OCI-LY7 (cell line): Measurements from ENCODE around the gene HLA-DMA. TPM values are rescaled to one million over a fixed set of nuclear protein-coding genes. Genes with fewer than 3 reads are reported as not detected.
A peak's percentile ranks its signal among the peaks of the same experiment; 100 is the strongest.

Experiments used
- Bru-seq: library from RNA; stranded (reverse); fragments of 400-500 nt; gene quantifications from one replicate; lab custom pipeline; 2021; lab: Mats Ljungman, UMichigan
- BruChase-seq, 2 experiments: library from RNA; stranded (reverse); fragments of 400-500 nt; gene quantifications; one replicate each; lab custom pipeline; 2021; lab: Mats Ljungman, UMichigan
- BruUV-seq: library from RNA; stranded (reverse); fragments of 400-500 nt; replicated peaks from 2 replicates; lab custom pipeline; 2021; lab: Mats Ljungman, UMichigan
- CTCF ChIA-PET: fragments of 300-600 bp; sonication (Branson Sonifier 250); formaldehyde crosslinking; loops from one replicate; lab custom pipeline; 2022; ENCODE audit warnings: antibody characterized with exemption; ENCODE audit not compliant: unreplicated experiment; lab: Charles Lee
- POLR2A ChIA-PET: fragments of 300-600 bp; sonication (Branson Sonifier 250); formaldehyde crosslinking; loops from one replicate; lab custom pipeline; 2022; ENCODE audit warnings: antibody characterized with exemption; lab: Charles Lee
- DNase-seq: peaks from one replicate; pipeline ENCODE4 v3.0.0-alpha.2; 2015; ENCODE audit warnings: low spot score
- H2AFZ ChIP-seq: fragments of 200-600 bp; sonication (generic), shearing (Covaris generic); 2 replicates; pipeline ENCODE4 v1.6.1; 2014; ENCODE audit warnings: mild to moderate bottlenecking, antibody characterized with exemption, low read length, moderate library complexity
- H3K27ac ChIP-seq: fragments of 200-600 bp; sonication (generic); 2 replicates; pipeline ENCODE4 v1.5.1; 2014; ENCODE audit warnings: mixed run types, low read depth, mild to moderate bottlenecking, moderate library complexity, low read length, inconsistent platforms; ENCODE audit not compliant: poor library complexity, severe bottlenecking
- H3K36me3 ChIP-seq: fragments of 200-600 bp; sonication (generic); 2 replicates; pipeline ENCODE4 v1.6.1; 2014; ENCODE audit warnings: mild to moderate bottlenecking, antibody characterized with exemption, low read length, moderate library complexity, mixed read lengths; ENCODE audit not compliant: insufficient read depth
- H3K4me1 ChIP-seq: fragments of 200-600 bp; sonication (generic); 2 replicates; pipeline ENCODE4 v1.5.1; 2014; ENCODE audit warnings: mild to moderate bottlenecking, low read length; ENCODE audit not compliant: insufficient read depth, poor library complexity, severe bottlenecking
- H3K4me2 ChIP-seq: fragments of 200-600 bp; sonication (generic); 2 replicates; pipeline ENCODE4 v1.6.1; 2014; ENCODE audit warnings: mild to moderate bottlenecking, low read length
- H3K4me3 ChIP-seq: fragments of 200-600 bp; sonication (generic); 2 replicates; pipeline ENCODE4 v1.5.1; 2014; ENCODE audit warnings: mild to moderate bottlenecking, low read depth, low read length; ENCODE audit not compliant: poor library complexity, severe bottlenecking
- H3K79me2 ChIP-seq: fragments of 200-600 bp; sonication (generic); 2 replicates; pipeline ENCODE4 v1.6.1; 2016; ENCODE audit warnings: low read depth, mild to moderate bottlenecking, low read length, moderate library complexity, mixed read lengths; ENCODE audit not compliant: insufficient read depth
- H3K9me2 ChIP-seq: fragments of 200-600 bp; sonication (generic); 2 replicates; pipeline ENCODE4 v1.6.1; 2016; ENCODE audit warnings: mild to moderate bottlenecking, low read length, mixed read lengths; ENCODE audit not compliant: insufficient read depth
- H3K9me3 ChIP-seq: fragments of 200-600 bp; sonication (generic); 2 replicates; pipeline ENCODE4 v1.6.1; 2014; ENCODE audit warnings: mild to moderate bottlenecking, mixed run types, low read length, mixed read lengths
- H4K20me1 ChIP-seq: fragments of 200-600 bp; sonication (generic); 2 replicates; pipeline ENCODE4 v1.6.1; 2014; ENCODE audit warnings: mild to moderate bottlenecking, antibody characterized with exemption, low read length, moderate library complexity, mixed read lengths; ENCODE audit not compliant: insufficient read depth
- EZH2phosphoT487 ChIP-seq: fragments of 200-600 bp; sonication (generic); IDR thresholded peaks from 2 replicates; pipeline ENCODE4 v1.6.1; 2018; ENCODE audit warnings: low read depth, borderline replicate concordance, mild to moderate bottlenecking, mixed run types, antibody characterized with exemption, low read length, moderate library complexity, mixed read lengths
- intact Hi-C: fragments of 100-400 bp; cut with micrococcal nuclease; formaldehyde crosslinking; loops from one replicate; pipeline ENCODE4 v1.10.0; 2022; ENCODE audit not compliant: unreplicated experiment
- long read RNA-seq: library from polyadenylated mRNA; stranded (forward); transcript quantifications from one replicate; pipeline ENCODE4 v2.0.0, GENCODE V29; 2022
- total RNA-seq, 2 experiments: library from RNA; depleted of rRNA in 1 of 2; stranded (reverse); fragments of >200 nt in 1 of 2; shearing (Covaris generic) in 1 of 2; gene quantifications; 2 replicates each; pipeline ENCODE4 v1.2.3, GENCODE V29; 2014 to 2022
- TF ChIP-seq, protein P1 (sequence below): fragments of 200-600 bp; sonication (generic); conservative IDR thresholded peaks from 2 replicates; pipeline ENCODE4 v1.5.1; 2014; ENCODE audit warnings: mild to moderate bottlenecking, antibody characterized with exemption, low read length, moderate library complexity, mixed read lengths

Gene HLA-DMA
- total RNA-seq (2014; rRNA removed; shearing (Covaris generic)): 175 and 207 TPM in 2 replicates
- 140 TPM in 2 replicates for total RNA-seq (2022)
- Bru-seq, nascent RNA: percentile 96 among the genes with signal in this experiment
- BruChase-seq, experiment 1, labeled RNA remaining after a 6-hour chase: percentile 99 among the genes with signal in this experiment
- BruChase-seq, experiment 2, labeled RNA remaining after a 2-hour chase: percentile 99 among the genes with signal in this experiment
- long read RNA-seq, transcript HLA-DMA-201 (5 exons, 1,123 nt): major isoform, 115 of 311 reads
- long read RNA-seq, transcript HLA-DMA-209 (2 exons, 657 nt): minor isoform, 10 of 311 reads
- long read RNA-seq, partial matches to known transcripts: 106 of 311 reads
- long read RNA-seq, other reads (novel, unspliced or antisense): 74 of 311 reads

DNA sequence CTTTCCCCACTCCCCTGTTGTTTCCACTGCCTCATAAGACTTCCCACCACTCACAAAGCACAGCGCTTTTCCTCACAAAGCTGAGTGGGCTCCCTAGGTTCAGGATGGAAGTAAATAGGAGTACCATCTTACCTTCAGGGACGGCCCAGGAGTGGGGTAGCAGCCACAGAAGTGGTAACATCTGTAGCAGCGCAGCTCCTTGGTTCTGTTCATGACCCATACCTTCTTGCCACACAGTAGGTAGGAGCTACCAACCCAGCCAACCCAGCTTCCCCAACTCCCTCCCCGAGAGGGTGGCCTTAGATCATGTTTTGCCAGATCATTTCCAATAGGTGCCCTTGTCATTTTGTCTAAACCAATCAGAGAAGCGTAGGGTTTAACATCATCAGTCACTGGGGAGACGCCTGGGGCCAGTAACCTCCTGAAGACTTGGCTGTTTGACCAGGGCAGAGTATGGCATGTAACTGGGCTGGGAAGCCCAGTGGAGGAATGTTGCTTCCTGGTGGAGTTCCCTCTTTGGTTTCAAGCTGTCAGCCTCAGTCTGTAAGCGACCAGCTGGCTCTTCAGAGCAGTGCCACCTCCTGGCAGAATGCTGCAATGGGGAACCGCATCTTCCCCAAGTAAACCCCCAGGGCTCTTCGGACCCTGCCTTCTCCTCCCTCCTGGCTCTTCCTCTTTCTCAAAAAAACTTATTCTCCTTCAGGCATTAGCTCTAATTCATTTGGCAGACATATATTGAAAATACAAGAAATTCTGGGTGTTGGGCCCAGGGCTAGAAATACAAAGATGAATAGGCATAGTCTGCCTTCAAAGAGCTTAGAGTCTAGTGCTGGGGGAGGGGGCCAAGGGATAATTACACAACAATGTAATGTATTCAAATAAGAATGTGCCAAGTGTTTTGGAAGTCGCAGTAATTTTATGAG lies at the start of gene HLA-DMA:
Gene HLA-DMA, minus strand, starts transcription at position 281 of the 923 bp plus-strand sequence. Its CDS starts 61 bp downstream, at position 220.
- H3K4me1 ChIP-seq: peaks cover 72% of the 10 kb centered on the region
- peak; percentile 95 for DNase-seq
- peaks cover 26% of the 10 kb centered on the region for H3K36me3 ChIP-seq
- no TSS peak for BruUV-seq
- peak within 1 kb of the TSS; percentile 33; the same call in 1 of the 2 replicates for H2AFZ ChIP-seq
- H3K27ac ChIP-seq: peak within 1 kb of the TSS; percentile 74
- intact Hi-C loops: loop anchor here (1.0 kb wide), 1 partner anchor 15 kb away; the partner anchor contains the start of gene BRD2
- H3K4me3 ChIP-seq: peak within 1 kb of the TSS; percentile 75
- H3K9me3 ChIP-seq: no peaks in the 10 kb centered on the region
- no peaks in the 10 kb centered on the region for H4K20me1 ChIP-seq
- TF ChIP-seq, protein P1, sequence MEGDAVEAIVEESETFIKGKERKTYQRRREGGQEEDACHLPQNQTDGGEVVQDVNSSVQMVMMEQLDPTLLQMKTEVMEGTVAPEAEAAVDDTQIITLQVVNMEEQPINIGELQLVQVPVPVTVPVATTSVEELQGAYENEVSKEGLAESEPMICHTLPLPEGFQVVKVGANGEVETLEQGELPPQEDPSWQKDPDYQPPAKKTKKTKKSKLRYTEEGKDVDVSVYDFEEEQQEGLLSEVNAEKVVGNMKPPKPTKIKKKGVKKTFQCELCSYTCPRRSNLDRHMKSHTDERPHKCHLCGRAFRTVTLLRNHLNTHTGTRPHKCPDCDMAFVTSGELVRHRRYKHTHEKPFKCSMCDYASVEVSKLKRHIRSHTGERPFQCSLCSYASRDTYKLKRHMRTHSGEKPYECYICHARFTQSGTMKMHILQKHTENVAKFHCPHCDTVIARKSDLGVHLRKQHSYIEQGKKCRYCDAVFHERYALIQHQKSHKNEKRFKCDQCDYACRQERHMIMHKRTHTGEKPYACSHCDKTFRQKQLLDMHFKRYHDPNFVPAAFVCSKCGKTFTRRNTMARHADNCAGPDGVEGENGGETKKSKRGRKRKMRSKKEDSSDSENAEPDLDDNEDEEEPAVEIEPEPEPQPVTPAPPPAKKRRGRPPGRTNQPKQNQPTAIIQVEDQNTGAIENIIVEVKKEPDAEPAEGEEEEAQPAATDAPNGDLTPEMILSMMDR: peak; percentile 92
- TF ChIP-seq EZH2phosphoT487: no peak
- ChIA-PET CTCF (interaction anchor here (1.0 to 3.8 kb wide), 7 partner anchors 8 to 67 kb away, joined by 3 to 23 read pairs (median 6); no protein-coding TSS in a partner anchor), POLR2A (interaction anchor here (0.6 to 7.6 kb wide), 21 partner anchors 10 to 370 kb away, joined by 3 to 203 read pairs (median 3); partner anchors contain the start of genes BRD2, HLA-DMB and HLA-DPA1)
- peaks cover 48% of the 10 kb centered on the region for H3K79me2 ChIP-seq
- peak within 1 kb of the TSS; percentile 91 for H3K4me2 ChIP-seq
- no peaks in the 10 kb centered on the region for H3K9me2 ChIP-seq

DNA sequence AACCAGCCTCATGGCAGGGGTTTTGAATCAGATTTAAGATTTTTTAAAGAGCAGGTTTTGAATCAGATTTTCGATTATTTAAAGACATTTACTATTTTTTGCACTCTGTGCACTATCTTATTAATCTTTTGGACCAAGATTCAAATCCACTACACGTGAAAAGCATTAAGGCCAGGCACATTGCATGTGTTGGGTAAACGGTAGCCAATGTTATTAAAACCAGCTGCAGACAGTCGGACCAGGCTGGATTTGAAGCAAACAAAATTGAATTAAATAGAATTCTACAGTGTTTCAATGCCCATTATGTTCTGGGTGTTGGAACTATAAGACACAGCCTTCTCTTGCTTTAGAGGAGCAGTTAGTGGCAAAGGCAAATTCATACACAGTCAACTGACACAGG lies 48.8 kb upstream of the HLA-DMA start:
- intact Hi-C loops: no loop called here
- H3K79me2 ChIP-seq: no peaks in the 10 kb centered on the region
- H2AFZ ChIP-seq: no peak overlapping the region
- peaks cover 7% of the 10 kb centered on the region for H3K4me1 ChIP-seq
- no peak overlapping the region for H3K27ac ChIP-seq
- DNase-seq: no peak
- H3K36me3 ChIP-seq: peaks cover 11% of the 10 kb centered on the region
- H3K4me3 ChIP-seq: no peak overlapping the region
- CTCF ChIA-PET: no interaction called here
- POLR2A ChIA-PET: no interaction called here
- H3K9me3 ChIP-seq: no peaks in the 10 kb centered on the region
- H3K9me2 ChIP-seq: no peaks in the 10 kb centered on the region
- no peak overlapping the region for H3K4me2 ChIP-seq
- no TSS peak for BruUV-seq
- TF ChIP-seq, protein P1: no peak
- TF ChIP-seq EZH2phosphoT487: no peak
- H4K20me1 ChIP-seq: no peaks in the 10 kb centered on the region
